ENCODE measurements around the gene RBFOX2.

DNA sequence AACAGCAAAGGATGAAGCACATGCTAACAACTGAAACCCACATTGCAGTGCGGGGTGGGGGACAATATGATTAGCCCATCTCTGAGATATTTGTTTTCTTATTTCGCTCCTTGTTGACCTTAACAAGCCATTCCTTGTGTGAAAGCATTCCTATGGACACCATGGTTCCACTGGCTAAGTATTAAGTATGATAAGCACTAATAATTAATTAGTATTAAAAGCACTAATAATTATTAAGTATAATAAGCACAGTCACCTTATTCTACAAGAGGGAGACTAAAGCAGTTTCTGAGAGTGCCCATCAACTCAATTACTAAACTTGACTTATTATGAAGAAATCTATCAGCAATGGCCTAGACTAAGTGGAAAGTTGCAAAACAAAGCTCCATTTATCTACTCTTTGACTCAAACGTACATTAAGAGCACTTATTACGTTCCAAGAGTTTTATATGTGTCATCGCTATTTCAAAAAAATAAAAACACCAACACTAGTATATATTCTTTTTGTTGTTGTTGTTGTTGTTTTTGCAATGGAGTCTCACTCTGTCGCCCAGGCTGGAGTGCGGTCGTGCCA is 65.3 kb downstream of the RBFOX2 start:
- TF ChIP-seq, protein P1, sequence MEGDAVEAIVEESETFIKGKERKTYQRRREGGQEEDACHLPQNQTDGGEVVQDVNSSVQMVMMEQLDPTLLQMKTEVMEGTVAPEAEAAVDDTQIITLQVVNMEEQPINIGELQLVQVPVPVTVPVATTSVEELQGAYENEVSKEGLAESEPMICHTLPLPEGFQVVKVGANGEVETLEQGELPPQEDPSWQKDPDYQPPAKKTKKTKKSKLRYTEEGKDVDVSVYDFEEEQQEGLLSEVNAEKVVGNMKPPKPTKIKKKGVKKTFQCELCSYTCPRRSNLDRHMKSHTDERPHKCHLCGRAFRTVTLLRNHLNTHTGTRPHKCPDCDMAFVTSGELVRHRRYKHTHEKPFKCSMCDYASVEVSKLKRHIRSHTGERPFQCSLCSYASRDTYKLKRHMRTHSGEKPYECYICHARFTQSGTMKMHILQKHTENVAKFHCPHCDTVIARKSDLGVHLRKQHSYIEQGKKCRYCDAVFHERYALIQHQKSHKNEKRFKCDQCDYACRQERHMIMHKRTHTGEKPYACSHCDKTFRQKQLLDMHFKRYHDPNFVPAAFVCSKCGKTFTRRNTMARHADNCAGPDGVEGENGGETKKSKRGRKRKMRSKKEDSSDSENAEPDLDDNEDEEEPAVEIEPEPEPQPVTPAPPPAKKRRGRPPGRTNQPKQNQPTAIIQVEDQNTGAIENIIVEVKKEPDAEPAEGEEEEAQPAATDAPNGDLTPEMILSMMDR (IDR thresholded peaks at IDR 0.05; ENCODE audit: control extremely low read depth in 1 of 3, insufficient read depth in 1 of 3, low read depth in 1 of 3, low read length in 3 of 3) = no peak
- no peak for TF ChIP-seq POLR2A (IDR thresholded peaks at IDR 0.05; ENCODE audit: control extremely low read depth in 1 of 2, low read depth in 2 of 2, low read length in 2 of 2)

All from H1 (cell line).